Measurements from ENCODE around the gene GUCY2F. TPM values are rescaled to one million over a fixed set of nuclear protein-coding genes. Genes with fewer than 3 reads are reported as not detected.

GUCY2F gene
- polyA plus RNA-seq, result not detected
- long read RNA-seq, donor 1, result 0 reads
- long read RNA-seq, donor 2, result 0 reads
- long read RNA-seq, donor 3, result 0 reads
- long read RNA-seq, donor 4, result 0 reads
- long read RNA-seq, donor 5, result 0 reads
- long read RNA-seq, donor 6, result 0 reads
- long read RNA-seq, donor 7, result 0 reads
- long read RNA-seq, donor 8, result 0 reads
- long read RNA-seq, donor 9, result 0 reads
- long read RNA-seq, donor 10, result 0 reads

GRCh38 chrX:109481986-109482385 is at the start of gene GUCY2F:
Gene GUCY2F, minus strand, starts transcription at chrX:109482086. Its CDS starts 6,150 bp downstream, at chrX:109475936.
- H3K27ac ChIP-seq (ENCODE audit: low read depth in 1 of 3, low read length in 2 of 3), result no peak within 1 kb of the TSS
- no peaks in the 10 kb centered on the region for H3K36me3 ChIP-seq (ENCODE audit: control insufficient read depth in 3 of 3, insufficient read depth in 2 of 3, low read depth in 1 of 3, low read length in 3 of 3)
- no peaks in the 10 kb centered on the region for H3K9me3 ChIP-seq (ENCODE audit: control insufficient read depth in 2 of 2, insufficient read depth in 1 of 2, low read depth in 1 of 2, low read length in 1 of 2)
- WGBS, 3 donors, result 46 to 55% (median 47%) methylated on average over 4 of the region's 4 CpGs
- DNase-seq (no peak), FAIRE-seq (no peak)
- peaks cover 0 to 3% (median 0%) of the 10 kb centered on the region in 3 donors for H3K27me3 ChIP-seq (ENCODE audit: control insufficient read depth in 3 of 3, insufficient read depth in 3 of 3, low read length in 3 of 3)
- no peaks in the 10 kb centered on the region for H3K4me1 ChIP-seq (ENCODE audit: control insufficient read depth in 3 of 3, insufficient read depth in 2 of 3, low read depth in 1 of 3, low read length in 2 of 3)
- no peak within 1 kb of the TSS for H3K4me3 ChIP-seq (ENCODE audit: low read depth in 1 of 3, low read length in 3 of 3)

- Histone ChIP-seq H3K27me3 (ENCODE audit: control insufficient read depth in 3 of 3, insufficient read depth in 3 of 3, low read length in 3 of 3) (no peaks in the 10 kb centered on the region), H3K36me3 (ENCODE audit: control insufficient read depth in 3 of 3, insufficient read depth in 2 of 3, low read depth in 1 of 3, low read length in 3 of 3) (no peaks in the 10 kb centered on the region), H3K4me3 (ENCODE audit: low read depth in 1 of 3, low read length in 3 of 3) (no peak overlapping the region), H3K27ac (ENCODE audit: low read depth in 1 of 3, low read length in 2 of 3) (no peak overlapping the region), H3K9me3 (ENCODE audit: control insufficient read depth in 2 of 2, insufficient read depth in 1 of 2, low read depth in 1 of 2, low read length in 1 of 2) (no peaks in the 10 kb centered on the region), H3K4me1 (ENCODE audit: control insufficient read depth in 3 of 3, insufficient read depth in 2 of 3, low read depth in 1 of 3, low read length in 2 of 3) (no peaks in the 10 kb centered on the region)
- no peak for FAIRE-seq
- 88 to 100% (median 92%) methylated on average over 1 of the region's 1 CpG for WGBS, 3 donors
- DNase-seq, result no peak
Observed at GRCh38 chrX:109519001-109519400, 37.1 kb upstream of the GUCY2F start.

- no peak for DNase-seq
- no peaks in the 10 kb centered on the region for H3K36me3 ChIP-seq (ENCODE audit: control insufficient read depth in 3 of 3, insufficient read depth in 2 of 3, low read depth in 1 of 3, low read length in 3 of 3)
- no peak overlapping the region for H3K27ac ChIP-seq (ENCODE audit: low read depth in 1 of 3, low read length in 2 of 3)
- no peaks in the 10 kb centered on the region for H3K4me1 ChIP-seq (ENCODE audit: control insufficient read depth in 3 of 3, insufficient read depth in 2 of 3, low read depth in 1 of 3, low read length in 2 of 3)
- H3K9me3 ChIP-seq (ENCODE audit: control insufficient read depth in 2 of 2, insufficient read depth in 1 of 2, low read depth in 1 of 2, low read length in 1 of 2), result no peaks in the 10 kb centered on the region
- H3K4me3 ChIP-seq (ENCODE audit: low read depth in 1 of 3, low read length in 3 of 3), result no peak overlapping the region
- FAIRE-seq, result no peak
- no peaks in the 10 kb centered on the region for H3K27me3 ChIP-seq (ENCODE audit: control insufficient read depth in 3 of 3, insufficient read depth in 3 of 3, low read length in 3 of 3)
- 60 to 80% (median 74%) methylated on average over 1 of the region's 1 CpG for WGBS, 3 donors
Observed at GRCh38 chrX:109511113-109511512, 29.2 kb upstream of the GUCY2F start.

GRCh38 chrX:109508915-109509314 is 27.0 kb upstream of the GUCY2F start:
- no peak overlapping the region for H3K4me3 ChIP-seq (ENCODE audit: low read depth in 1 of 3, low read length in 3 of 3)
- no peaks in the 10 kb centered on the region for H3K36me3 ChIP-seq (ENCODE audit: control insufficient read depth in 3 of 3, insufficient read depth in 2 of 3, low read depth in 1 of 3, low read length in 3 of 3)
- FAIRE-seq, result no peak
- H3K4me1 ChIP-seq (ENCODE audit: control insufficient read depth in 3 of 3, insufficient read depth in 2 of 3, low read depth in 1 of 3, low read length in 2 of 3), result no peaks in the 10 kb centered on the region
- no peaks in the 10 kb centered on the region for H3K27me3 ChIP-seq (ENCODE audit: control insufficient read depth in 3 of 3, insufficient read depth in 3 of 3, low read length in 3 of 3)
- no peak overlapping the region for H3K27ac ChIP-seq (ENCODE audit: low read depth in 1 of 3, low read length in 2 of 3)
- no peaks in the 10 kb centered on the region for H3K9me3 ChIP-seq (ENCODE audit: control insufficient read depth in 2 of 2, insufficient read depth in 1 of 2, low read depth in 1 of 2, low read length in 1 of 2)
- DNase-seq, result no peak

GRCh38 chrX:109501176-109501575 is 19.3 kb upstream of the GUCY2F start:
- FAIRE-seq, result no peak
- peaks cover 0 to 2% (median 0%) of the 10 kb centered on the region in 3 donors for H3K27me3 ChIP-seq (ENCODE audit: control insufficient read depth in 3 of 3, insufficient read depth in 3 of 3, low read length in 3 of 3)
- no peaks in the 10 kb centered on the region for H3K4me1 ChIP-seq (ENCODE audit: control insufficient read depth in 3 of 3, insufficient read depth in 2 of 3, low read depth in 1 of 3, low read length in 2 of 3)
- DNase-seq, result no peak
- H3K36me3 ChIP-seq (ENCODE audit: control insufficient read depth in 3 of 3, insufficient read depth in 2 of 3, low read depth in 1 of 3, low read length in 3 of 3), result no peaks in the 10 kb centered on the region
- no peak overlapping the region for H3K27ac ChIP-seq (ENCODE audit: low read depth in 1 of 3, low read length in 2 of 3)
- WGBS, 3 donors, result 52 to 61% (median 55%) methylated on average over 3 of the region's 3 CpGs
- no peak overlapping the region for H3K4me3 ChIP-seq (ENCODE audit: low read depth in 1 of 3, low read length in 3 of 3)
- H3K9me3 ChIP-seq (ENCODE audit: control insufficient read depth in 2 of 2, insufficient read depth in 1 of 2, low read depth in 1 of 2, low read length in 1 of 2), result no peaks in the 10 kb centered on the region

GRCh38 chrX:109498434-109498833 is 16.5 kb upstream of the GUCY2F start:
- H3K9me3 ChIP-seq (ENCODE audit: control insufficient read depth in 2 of 2, insufficient read depth in 1 of 2, low read depth in 1 of 2, low read length in 1 of 2), result no peaks in the 10 kb centered on the region
- peaks cover 0 to 2% (median 0%) of the 10 kb centered on the region in 3 donors for H3K27me3 ChIP-seq (ENCODE audit: control insufficient read depth in 3 of 3, insufficient read depth in 3 of 3, low read length in 3 of 3)
- no peak overlapping the region for H3K27ac ChIP-seq (ENCODE audit: low read depth in 1 of 3, low read length in 2 of 3)
- H3K4me1 ChIP-seq (ENCODE audit: control insufficient read depth in 3 of 3, insufficient read depth in 2 of 3, low read depth in 1 of 3, low read length in 2 of 3), result no peaks in the 10 kb centered on the region
- H3K36me3 ChIP-seq (ENCODE audit: control insufficient read depth in 3 of 3, insufficient read depth in 2 of 3, low read depth in 1 of 3, low read length in 3 of 3), result no peaks in the 10 kb centered on the region
- DNase-seq (no peak), FAIRE-seq (no peak)
- 55 to 86% (median 68%) methylated on average over 1 of the region's 1 CpG for WGBS, 3 donors
- H3K4me3 ChIP-seq (ENCODE audit: low read depth in 1 of 3, low read length in 3 of 3), result no peak overlapping the region

- Histone ChIP-seq H3K4me1 (ENCODE audit: control insufficient read depth in 3 of 3, insufficient read depth in 2 of 3, low read depth in 1 of 3, low read length in 2 of 3) (no peaks in the 10 kb centered on the region), H3K36me3 (ENCODE audit: control insufficient read depth in 3 of 3, insufficient read depth in 2 of 3, low read depth in 1 of 3, low read length in 3 of 3) (no peaks in the 10 kb centered on the region), H3K9me3 (ENCODE audit: control insufficient read depth in 2 of 2, insufficient read depth in 1 of 2, low read depth in 1 of 2, low read length in 1 of 2) (no peaks in the 10 kb centered on the region), H3K4me3 (ENCODE audit: low read depth in 1 of 3, low read length in 3 of 3) (no peak overlapping the region), H3K27ac (ENCODE audit: low read depth in 1 of 3, low read length in 2 of 3) (no peak overlapping the region), H3K27me3 (ENCODE audit: control insufficient read depth in 3 of 3, insufficient read depth in 3 of 3, low read length in 3 of 3) (no peaks in the 10 kb centered on the region)
- no peak for FAIRE-seq
- DNase-seq, result no peak
- WGBS, 3 donors, result 59 to 77% (median 63%) methylated on average over 2 of the region's 2 CpGs
Observed at GRCh38 chrX:109489174-109489573, 7.3 kb upstream of the GUCY2F start.

GRCh38 chrX:109487640-109488039 is 5.8 kb upstream of the GUCY2F start:
- no peaks in the 10 kb centered on the region for H3K4me1 ChIP-seq (ENCODE audit: control insufficient read depth in 3 of 3, insufficient read depth in 2 of 3, low read depth in 1 of 3, low read length in 2 of 3)
- no peak overlapping the region for H3K4me3 ChIP-seq (ENCODE audit: low read depth in 1 of 3, low read length in 3 of 3)
- H3K27ac ChIP-seq (ENCODE audit: low read depth in 1 of 3, low read length in 2 of 3), result no peak overlapping the region
- H3K27me3 ChIP-seq (ENCODE audit: control insufficient read depth in 3 of 3, insufficient read depth in 3 of 3, low read length in 3 of 3), result no peaks in the 10 kb centered on the region
- 33 to 37% (median 34%) methylated on average over 4 of the region's 4 CpGs for WGBS, 3 donors
- no peak for DNase-seq
- FAIRE-seq, result no peak
- no peaks in the 10 kb centered on the region for H3K9me3 ChIP-seq (ENCODE audit: control insufficient read depth in 2 of 2, insufficient read depth in 1 of 2, low read depth in 1 of 2, low read length in 1 of 2)
- H3K36me3 ChIP-seq (ENCODE audit: control insufficient read depth in 3 of 3, insufficient read depth in 2 of 3, low read depth in 1 of 3, low read length in 3 of 3), result no peaks in the 10 kb centered on the region
